ENCODE results near the gene CYFIP1. TPM values are rescaled to one million over a fixed set of nuclear protein-coding genes. Genes with fewer than 3 reads are reported as not detected.

The CYFIP1 gene
- total and polyA plus RNA-seq, 5 donors from 2014 or later = 1.1 to 7.6 (median 2.0) TPM

DNA sequence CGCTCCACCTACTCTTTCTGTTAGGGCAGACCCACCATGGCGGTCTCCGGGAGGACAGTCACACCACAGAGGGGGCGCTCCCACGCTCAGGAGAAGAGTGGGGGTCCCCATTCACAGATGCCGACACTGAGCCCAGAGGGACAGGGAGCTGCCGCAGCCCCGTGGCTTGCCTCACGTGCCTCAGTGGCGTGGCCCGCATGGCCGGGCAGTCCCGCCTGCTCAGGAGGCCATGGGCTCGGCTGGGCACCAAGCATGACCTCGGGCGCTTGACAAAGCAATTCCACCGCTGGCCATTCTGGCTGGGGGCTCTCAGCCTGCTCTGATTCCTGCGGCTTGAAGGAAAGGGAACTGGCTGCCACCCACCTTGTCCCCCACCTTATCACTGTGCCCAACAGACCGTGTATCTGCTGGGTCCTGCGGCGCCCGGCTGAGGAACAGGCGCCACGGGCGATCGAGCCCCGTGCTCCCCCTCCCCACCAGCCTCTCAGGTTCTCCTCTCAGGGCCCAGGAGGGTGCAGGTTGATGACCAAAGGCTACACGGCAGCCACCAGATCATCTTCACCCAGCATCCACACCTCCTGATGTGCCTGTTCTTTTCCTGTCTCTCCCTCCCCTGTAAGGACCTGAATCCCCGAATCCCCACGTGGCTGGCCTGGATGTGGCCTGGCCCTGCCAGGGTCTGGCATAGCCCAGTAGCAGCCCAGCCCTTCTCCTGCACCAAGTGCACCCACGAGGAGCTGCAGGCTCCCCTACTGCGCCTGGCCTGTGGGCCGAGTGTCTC, 20.7 kb downstream of the CYFIP1 start:
- ATAC-seq (ENCODE audit: low read depth in 2 of 2) = no peak
- H3K27me3 Mint-ChIP-seq = no peaks in the 10 kb centered on the region

DNA sequence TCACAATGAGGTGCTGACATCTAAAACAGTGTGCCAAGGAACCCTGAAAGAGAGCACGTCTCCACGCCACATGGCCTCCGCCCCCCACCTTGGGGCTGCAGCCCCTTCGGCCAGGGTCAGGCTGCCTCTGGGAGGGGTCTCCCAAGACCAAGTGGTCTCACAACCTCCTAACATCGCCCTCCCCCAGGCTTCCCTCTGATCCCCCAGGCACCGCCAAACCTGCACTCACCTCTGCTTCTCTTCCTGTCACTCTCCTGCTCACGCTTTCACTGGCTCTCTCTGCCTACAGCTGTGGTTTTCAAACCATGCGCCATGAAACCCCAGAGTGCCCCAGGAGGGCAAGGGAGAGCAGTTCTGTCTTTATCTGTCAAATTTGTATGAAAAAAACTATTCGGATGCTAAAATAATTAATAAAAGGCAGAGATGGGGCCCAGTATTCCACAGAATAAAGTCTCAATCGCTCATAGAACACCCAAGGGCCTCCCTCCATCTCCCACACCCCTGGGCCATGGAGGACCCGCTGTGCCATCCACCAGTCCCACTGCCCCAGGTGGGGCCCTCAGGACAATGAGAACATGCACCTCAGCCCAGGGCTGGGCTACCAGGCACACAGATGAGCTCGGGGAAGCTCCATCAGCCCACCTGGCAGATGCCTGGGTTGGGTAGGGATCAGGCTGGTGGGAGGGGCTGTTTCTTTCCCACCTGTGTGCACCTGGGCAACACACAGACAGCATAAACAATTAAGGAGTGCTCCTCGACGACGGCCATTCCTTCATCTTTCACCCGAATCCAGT, 21.5 kb downstream of the CYFIP1 start:
- H3K4me1 ChIP-seq (ENCODE audit: control insufficient read depth, insufficient read depth, low read length, poor library complexity, severe bottlenecking) = no peaks in the 10 kb centered on the region
- DNase-seq (no peak), ATAC-seq (ENCODE audit: low read depth in 2 of 2) (no peak)
- H3K27me3 ChIP-seq (ENCODE audit: control insufficient read depth, insufficient read depth, low read length) = no peaks in the 10 kb centered on the region
- no peak overlapping the region for H3K27ac ChIP-seq (ENCODE audit: insufficient read depth, low read length, poor library complexity, severe bottlenecking)
- no peaks in the 10 kb centered on the region for H3K36me3 ChIP-seq (ENCODE audit: control insufficient read depth, insufficient read depth, low read length)
- Mint-ChIP-seq H3K9me3 (no peaks in the 10 kb centered on the region), H3K4me3 (no peak overlapping the region), H3K4me1 (no peaks in the 10 kb centered on the region), H3K36me3 (no peaks in the 10 kb centered on the region), H3K27ac (no peak overlapping the region), H3K27me3 (no peaks in the 10 kb centered on the region)
- no peak overlapping the region for H3K4me3 ChIP-seq (ENCODE audit: low read depth, low read length)
- no peaks in the 10 kb centered on the region for H3K9me3 ChIP-seq (ENCODE audit: control insufficient read depth in 2 of 2, low read length in 2 of 2)

More for the DNA sequence above, 20.7 kb downstream of the CYFIP1 start:
- Histone ChIP-seq H3K36me3 (ENCODE audit: control insufficient read depth, insufficient read depth, low read length) (no peaks in the 10 kb centered on the region), H3K9me3 (ENCODE audit: control insufficient read depth in 2 of 2, low read length in 2 of 2) (no peaks in the 10 kb centered on the region), H3K4me1 (ENCODE audit: control insufficient read depth, insufficient read depth, low read length, poor library complexity, severe bottlenecking) (no peaks in the 10 kb centered on the region), H3K27me3 (ENCODE audit: control insufficient read depth, insufficient read depth, low read length) (no peaks in the 10 kb centered on the region), H3K4me3 (ENCODE audit: low read depth, low read length) (no peak overlapping the region), H3K27ac (ENCODE audit: insufficient read depth, low read length, poor library complexity, severe bottlenecking) (no peak overlapping the region)
- Mint-ChIP-seq H3K4me1 (no peaks in the 10 kb centered on the region), H3K9me3 (no peaks in the 10 kb centered on the region), H3K4me3 (no peak overlapping the region), H3K27ac (no peak overlapping the region), H3K36me3 (no peaks in the 10 kb centered on the region)
- DNase-seq = no peak

DNA sequence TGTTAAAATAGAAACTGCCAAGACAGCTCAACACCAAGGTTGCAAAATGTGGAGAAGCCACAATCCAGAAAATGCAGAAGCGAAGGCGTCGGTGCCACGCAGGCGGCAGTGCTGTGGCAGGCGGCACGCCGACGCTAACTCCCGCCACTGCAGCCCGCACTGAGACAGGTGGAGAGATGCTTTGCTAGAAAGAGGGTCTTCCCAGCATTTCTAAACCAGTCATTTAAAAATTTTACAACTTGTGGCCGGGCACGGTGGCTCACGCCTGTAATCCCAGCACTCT, 23.2 kb downstream of the CYFIP1 start:
- Mint-ChIP-seq H3K27me3 (no peaks in the 10 kb centered on the region), H3K4me1 (peaks cover 0 to 3% (median 0%) of the 10 kb centered on the region in 4 donors), H3K4me3 (no peak overlapping the region), H3K36me3 (no peaks in the 10 kb centered on the region), H3K27ac (no peak overlapping the region), H3K9me3 (no peaks in the 10 kb centered on the region)
- DNase-seq (no peak), ATAC-seq (ENCODE audit: low read depth in 2 of 2) (no peak)
- H3K27me3 ChIP-seq (ENCODE audit: control insufficient read depth, insufficient read depth, low read length) = no peaks in the 10 kb centered on the region
- H3K9me3 ChIP-seq (ENCODE audit: control insufficient read depth in 2 of 2, low read length in 2 of 2) = no peaks in the 10 kb centered on the region
- H3K27ac ChIP-seq (ENCODE audit: insufficient read depth, low read length, poor library complexity, severe bottlenecking) = no peak overlapping the region
- H3K4me3 ChIP-seq (ENCODE audit: low read depth, low read length) = no peak overlapping the region
- H3K36me3 ChIP-seq (ENCODE audit: control insufficient read depth, insufficient read depth, low read length) = no peaks in the 10 kb centered on the region
- H3K4me1 ChIP-seq (ENCODE audit: control insufficient read depth, insufficient read depth, low read length, poor library complexity, severe bottlenecking) = no peaks in the 10 kb centered on the region

- no peak overlapping the region for H3K27ac ChIP-seq (ENCODE audit: insufficient read depth, low read length, poor library complexity, severe bottlenecking)
- DNase-seq = no peak
- no peaks in the 10 kb centered on the region for H3K4me1 ChIP-seq (ENCODE audit: control insufficient read depth, insufficient read depth, low read length, poor library complexity, severe bottlenecking)
- Mint-ChIP-seq H3K27me3 (no peaks in the 10 kb centered on the region), H3K27ac (peak overlapping the region in 2 of 3 donors; percentile 16 to 76), H3K9me3 (no peaks in the 10 kb centered on the region), H3K4me3 (no peak overlapping the region), H3K4me1 (peaks cover 0 to 3% (median 0%) of the 10 kb centered on the region in 4 donors), H3K36me3 (no peaks in the 10 kb centered on the region)
- H3K9me3 ChIP-seq (ENCODE audit: control insufficient read depth in 2 of 2, low read length in 2 of 2) = no peaks in the 10 kb centered on the region
- no peaks in the 10 kb centered on the region for H3K36me3 ChIP-seq (ENCODE audit: control insufficient read depth, insufficient read depth, low read length)
- ATAC-seq (ENCODE audit: low read depth in 2 of 2) = no peak
- no peak overlapping the region for H3K4me3 ChIP-seq (ENCODE audit: low read depth, low read length)
- no peaks in the 10 kb centered on the region for H3K27me3 ChIP-seq (ENCODE audit: control insufficient read depth, insufficient read depth, low read length)
Observed at GRCh38 chr15:22956257-22956977, 23.8 kb downstream of the CYFIP1 start.

DNA sequence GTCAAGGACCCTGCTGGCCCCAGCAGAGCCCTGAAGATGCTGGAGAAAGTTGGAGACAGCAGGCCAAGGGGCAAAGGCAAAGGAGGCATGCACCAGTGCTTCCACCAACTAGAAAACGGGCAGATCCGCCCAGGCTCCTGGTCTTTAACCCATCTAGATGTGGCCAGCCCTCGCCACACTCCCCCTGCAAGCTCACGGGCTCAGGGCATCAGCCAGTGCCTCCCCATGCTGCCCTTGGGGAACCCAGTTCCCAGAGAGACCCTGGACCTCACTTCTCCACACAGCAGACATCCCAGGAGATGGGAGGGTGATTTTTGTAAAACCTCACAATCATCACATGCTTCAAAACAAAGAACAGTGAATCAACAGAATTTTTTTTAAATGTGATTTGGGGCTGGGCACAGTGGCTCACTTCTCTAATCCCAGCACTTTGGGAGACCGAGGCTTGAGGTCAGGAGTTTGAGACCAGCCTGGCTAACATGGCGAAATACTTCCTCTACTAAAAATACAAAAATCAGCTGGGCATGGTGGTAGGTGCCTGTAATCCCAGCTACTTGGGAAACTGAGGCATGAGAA, 24.5 kb downstream of the CYFIP1 start:
- H3K27me3 Mint-ChIP-seq = no peaks in the 10 kb centered on the region
- no peak overlapping the region for H3K27ac ChIP-seq (ENCODE audit: insufficient read depth, low read length, poor library complexity, severe bottlenecking)

DNA sequence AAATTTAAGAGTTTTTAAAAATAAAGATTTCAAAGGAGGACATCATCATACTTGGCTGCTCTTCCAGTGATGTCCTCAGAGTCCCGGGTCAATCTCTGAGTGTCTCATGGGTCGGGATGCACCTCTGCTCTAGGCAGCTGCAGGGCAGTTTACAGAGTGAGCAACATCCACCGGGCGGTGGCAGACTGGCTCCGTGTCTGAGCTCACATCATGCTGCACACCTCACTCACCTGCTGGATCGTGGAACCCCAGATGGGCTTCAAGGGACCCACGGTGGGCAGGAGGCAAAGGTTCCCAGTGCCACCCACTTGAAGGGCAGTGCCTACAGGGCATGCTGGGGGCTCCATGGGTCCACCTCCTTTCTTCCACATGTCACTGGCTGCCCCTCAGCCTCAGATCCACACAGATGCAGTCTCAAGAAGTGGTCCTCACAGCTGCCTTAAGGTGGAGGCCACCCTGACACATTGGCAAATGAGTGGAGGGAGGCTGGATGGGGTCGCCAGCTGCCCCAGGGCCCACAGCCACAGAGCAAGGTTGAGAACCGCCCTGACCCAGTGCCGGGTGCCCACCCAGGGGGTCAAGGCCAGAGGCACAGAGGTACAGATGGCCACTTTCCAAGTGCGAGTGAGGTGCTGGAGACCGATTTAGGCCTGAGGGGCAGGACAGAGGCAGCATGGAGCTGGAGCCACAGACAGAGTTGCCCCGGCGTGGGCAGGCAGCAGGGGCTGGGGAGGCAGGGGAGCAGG, 25.2 kb downstream of the CYFIP1 start:
- no peak for ATAC-seq (ENCODE audit: low read depth in 2 of 2)
- H3K27me3 ChIP-seq (ENCODE audit: control insufficient read depth, insufficient read depth, low read length) = no peaks in the 10 kb centered on the region
- H3K4me1 ChIP-seq (ENCODE audit: control insufficient read depth, insufficient read depth, low read length, poor library complexity, severe bottlenecking) = no peaks in the 10 kb centered on the region
- H3K36me3 ChIP-seq (ENCODE audit: control insufficient read depth, insufficient read depth, low read length) = no peaks in the 10 kb centered on the region
- H3K4me3 ChIP-seq (ENCODE audit: low read depth, low read length) = no peak overlapping the region
- no peak for DNase-seq
- Mint-ChIP-seq H3K27ac (no peak overlapping the region), H3K4me1 (peaks cover 0 to 3% (median 0%) of the 10 kb centered on the region in 4 donors), H3K4me3 (no peak overlapping the region), H3K9me3 (no peaks in the 10 kb centered on the region), H3K36me3 (no peaks in the 10 kb centered on the region), H3K27me3 (no peaks in the 10 kb centered on the region)
- H3K9me3 ChIP-seq (ENCODE audit: control insufficient read depth in 2 of 2, low read length in 2 of 2) = no peaks in the 10 kb centered on the region
- no peak overlapping the region for H3K27ac ChIP-seq (ENCODE audit: insufficient read depth, low read length, poor library complexity, severe bottlenecking)

More for the DNA sequence above, 24.5 kb downstream of the CYFIP1 start:
- Histone ChIP-seq H3K36me3 (ENCODE audit: control insufficient read depth, insufficient read depth, low read length) (no peaks in the 10 kb centered on the region), H3K27me3 (ENCODE audit: control insufficient read depth, insufficient read depth, low read length) (no peaks in the 10 kb centered on the region), H3K4me1 (ENCODE audit: control insufficient read depth, insufficient read depth, low read length, poor library complexity, severe bottlenecking) (no peaks in the 10 kb centered on the region), H3K9me3 (ENCODE audit: control insufficient read depth in 2 of 2, low read length in 2 of 2) (no peaks in the 10 kb centered on the region), H3K4me3 (ENCODE audit: low read depth, low read length) (no peak overlapping the region)
- no peaks in the 10 kb centered on the region for H3K9me3 Mint-ChIP-seq
- no peak overlapping the region for H3K4me3 Mint-ChIP-seq
- H3K27ac Mint-ChIP-seq = peak overlapping the region in 1 of 3 donors; percentile 76
- DNase-seq (no peak), ATAC-seq (ENCODE audit: low read depth in 2 of 2) (no peak)
- no peaks in the 10 kb centered on the region for H3K36me3 Mint-ChIP-seq
- H3K4me1 Mint-ChIP-seq = peaks cover 0 to 3% (median 0%) of the 10 kb centered on the region in 4 donors

GRCh38 chr15:22954326-22954725, 25.8 kb downstream of the CYFIP1 start:
- no peaks in the 10 kb centered on the region for H3K36me3 ChIP-seq (ENCODE audit: control insufficient read depth, insufficient read depth, low read length)

More at GRCh38 chr15:22954326-22954725, 25.8 kb downstream of the CYFIP1 start:
- ATAC-seq (ENCODE audit: low read depth in 2 of 2) (no peak), DNase-seq (no peak)
- Histone ChIP-seq H3K9me3 (ENCODE audit: control insufficient read depth in 2 of 2, low read length in 2 of 2) (no peaks in the 10 kb centered on the region), H3K4me1 (ENCODE audit: control insufficient read depth, insufficient read depth, low read length, poor library complexity, severe bottlenecking) (no peaks in the 10 kb centered on the region), H3K4me3 (ENCODE audit: low read depth, low read length) (no peak overlapping the region), H3K27ac (ENCODE audit: insufficient read depth, low read length, poor library complexity, severe bottlenecking) (no peak overlapping the region), H3K27me3 (ENCODE audit: control insufficient read depth, insufficient read depth, low read length) (no peaks in the 10 kb centered on the region)
- H3K4me3 Mint-ChIP-seq = no peak overlapping the region
- H3K36me3 Mint-ChIP-seq = no peaks in the 10 kb centered on the region
- peaks cover 0 to 3% (median 0%) of the 10 kb centered on the region in 4 donors for H3K4me1 Mint-ChIP-seq
- H3K27me3 Mint-ChIP-seq = no peaks in the 10 kb centered on the region
- H3K9me3 Mint-ChIP-seq = no peaks in the 10 kb centered on the region
- H3K27ac Mint-ChIP-seq = no peak overlapping the region
